OCI-LY7 (cell line): Measurements from ENCODE around the gene ANKRD10. TPM values are rescaled to one million over a fixed set of nuclear protein-coding genes. Genes with fewer than 3 reads are reported as not detected.
A peak's percentile ranks its signal among the peaks of the same experiment; 100 is the strongest.

Experiments used
- BruUV-seq: library from RNA; stranded (reverse); fragments of 400-500 nt; replicated peaks from 2 replicates; lab custom pipeline; 2021; lab: Mats Ljungman, UMichigan
- CTCF ChIA-PET: fragments of 300-600 bp; sonication (Branson Sonifier 250); formaldehyde crosslinking; loops from one replicate; lab custom pipeline; 2022; ENCODE audit warnings: antibody characterized with exemption; ENCODE audit not compliant: unreplicated experiment; lab: Charles Lee
- POLR2A ChIA-PET: fragments of 300-600 bp; sonication (Branson Sonifier 250); formaldehyde crosslinking; loops from one replicate; lab custom pipeline; 2022; ENCODE audit warnings: antibody characterized with exemption; lab: Charles Lee
- DNase-seq: peaks from one replicate; pipeline ENCODE4 v3.0.0-alpha.2; 2015; ENCODE audit warnings: low spot score
- H2AFZ ChIP-seq: fragments of 200-600 bp; sonication (generic), shearing (Covaris generic); 2 replicates; pipeline ENCODE4 v1.6.1; 2014; ENCODE audit warnings: mild to moderate bottlenecking, antibody characterized with exemption, low read length, moderate library complexity
- H3K27ac ChIP-seq: fragments of 200-600 bp; sonication (generic); 2 replicates; pipeline ENCODE4 v1.5.1; 2014; ENCODE audit warnings: mixed run types, low read depth, mild to moderate bottlenecking, moderate library complexity, low read length, inconsistent platforms; ENCODE audit not compliant: poor library complexity, severe bottlenecking
- H3K36me3 ChIP-seq: fragments of 200-600 bp; sonication (generic); 2 replicates; pipeline ENCODE4 v1.6.1; 2014; ENCODE audit warnings: mild to moderate bottlenecking, antibody characterized with exemption, low read length, moderate library complexity, mixed read lengths; ENCODE audit not compliant: insufficient read depth
- H3K4me1 ChIP-seq: fragments of 200-600 bp; sonication (generic); 2 replicates; pipeline ENCODE4 v1.5.1; 2014; ENCODE audit warnings: mild to moderate bottlenecking, low read length; ENCODE audit not compliant: insufficient read depth, poor library complexity, severe bottlenecking
- H3K4me2 ChIP-seq: fragments of 200-600 bp; sonication (generic); 2 replicates; pipeline ENCODE4 v1.6.1; 2014; ENCODE audit warnings: mild to moderate bottlenecking, low read length
- H3K4me3 ChIP-seq: fragments of 200-600 bp; sonication (generic); 2 replicates; pipeline ENCODE4 v1.5.1; 2014; ENCODE audit warnings: mild to moderate bottlenecking, low read depth, low read length; ENCODE audit not compliant: poor library complexity, severe bottlenecking
- H3K79me2 ChIP-seq: fragments of 200-600 bp; sonication (generic); 2 replicates; pipeline ENCODE4 v1.6.1; 2016; ENCODE audit warnings: low read depth, mild to moderate bottlenecking, low read length, moderate library complexity, mixed read lengths; ENCODE audit not compliant: insufficient read depth
- H3K9me2 ChIP-seq: fragments of 200-600 bp; sonication (generic); 2 replicates; pipeline ENCODE4 v1.6.1; 2016; ENCODE audit warnings: mild to moderate bottlenecking, low read length, mixed read lengths; ENCODE audit not compliant: insufficient read depth
- H3K9me3 ChIP-seq: fragments of 200-600 bp; sonication (generic); 2 replicates; pipeline ENCODE4 v1.6.1; 2014; ENCODE audit warnings: mild to moderate bottlenecking, mixed run types, low read length, mixed read lengths
- H4K20me1 ChIP-seq: fragments of 200-600 bp; sonication (generic); 2 replicates; pipeline ENCODE4 v1.6.1; 2014; ENCODE audit warnings: mild to moderate bottlenecking, antibody characterized with exemption, low read length, moderate library complexity, mixed read lengths; ENCODE audit not compliant: insufficient read depth
- CTCF ChIP-seq: fragments of 200-600 bp; sonication (generic); conservative IDR thresholded peaks from 2 replicates; pipeline ENCODE4 v1.5.1; 2014; ENCODE audit warnings: mild to moderate bottlenecking, antibody characterized with exemption, low read length, moderate library complexity, mixed read lengths
- EZH2phosphoT487 ChIP-seq: fragments of 200-600 bp; sonication (generic); IDR thresholded peaks from 2 replicates; pipeline ENCODE4 v1.6.1; 2018; ENCODE audit warnings: low read depth, borderline replicate concordance, mild to moderate bottlenecking, mixed run types, antibody characterized with exemption, low read length, moderate library complexity, mixed read lengths
- intact Hi-C: fragments of 100-400 bp; cut with micrococcal nuclease; formaldehyde crosslinking; loops from one replicate; pipeline ENCODE4 v1.10.0; 2022; ENCODE audit not compliant: unreplicated experiment
- total RNA-seq, 2 experiments: library from RNA; depleted of rRNA in 1 of 2; stranded (reverse); fragments of >200 nt in 1 of 2; shearing (Covaris generic) in 1 of 2; gene quantifications; 2 replicates each; pipeline ENCODE4 v1.2.3, GENCODE V29; 2014 to 2022

ANKRD10 gene
- total RNA-seq, 2 experiments from 2014 or later = 82.8 to 86.0 TPM

GRCh38 chr13:110944121-110944967, 29.5 kb upstream of the ANKRD10 start:
- H4K20me1 ChIP-seq = no peaks in the 10 kb centered on the region
- TF ChIP-seq CTCF = peak; percentile 49
- no peak for TF ChIP-seq EZH2phosphoT487
- peak; percentile 16 for DNase-seq
- intact Hi-C loops = no loop called here
- CTCF ChIA-PET = no interaction called here
- no peaks in the 10 kb centered on the region for H3K9me3 ChIP-seq
- H3K4me1 ChIP-seq = no peaks in the 10 kb centered on the region
- BruUV-seq = no TSS peak
- H3K79me2 ChIP-seq = no peaks in the 10 kb centered on the region
- H2AFZ ChIP-seq = no peak overlapping the region
- H3K27ac ChIP-seq = no peak overlapping the region
- POLR2A ChIA-PET = no interaction called here
- no peaks in the 10 kb centered on the region for H3K9me2 ChIP-seq
- H3K4me2 ChIP-seq = no peak overlapping the region
- no peak overlapping the region for H3K4me3 ChIP-seq
- no peaks in the 10 kb centered on the region for H3K36me3 ChIP-seq

DNA sequence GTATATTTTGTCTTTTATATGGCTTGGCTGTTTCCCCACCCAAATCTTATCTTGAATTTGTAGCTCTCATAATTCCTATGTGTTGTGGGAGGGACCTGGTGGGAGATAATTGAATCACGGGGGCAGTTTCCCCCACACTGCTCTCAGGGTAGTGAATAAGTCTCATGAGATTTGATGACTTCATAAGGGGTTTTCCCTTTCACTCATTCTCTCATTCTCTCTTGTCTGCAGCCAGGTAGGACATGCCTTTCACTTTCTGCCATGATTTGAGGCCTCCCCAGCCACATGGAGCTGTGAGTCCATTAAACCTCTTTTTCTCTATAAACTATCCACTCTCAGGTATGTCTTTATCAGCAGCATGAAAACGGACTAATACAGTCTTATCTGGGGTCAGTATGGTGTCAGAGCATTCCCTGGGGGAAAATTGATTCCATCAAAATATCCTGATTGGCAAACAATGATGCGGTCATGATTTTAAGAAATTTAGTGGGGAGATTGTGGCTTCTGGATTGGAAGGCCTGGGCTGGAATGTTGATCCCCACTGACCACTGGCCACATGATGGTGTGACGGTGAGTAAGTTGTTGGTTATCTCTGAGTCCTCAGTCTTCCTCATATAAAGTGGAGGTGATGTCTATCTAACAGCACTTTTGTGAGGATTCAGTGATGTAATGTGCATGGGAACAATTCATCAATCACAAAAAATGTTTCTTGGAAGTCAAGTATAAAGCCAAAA, 27.5 kb upstream of the ANKRD10 start:
- no peaks in the 10 kb centered on the region for H3K36me3 ChIP-seq
- ChIA-PET POLR2A (no interaction called here), CTCF (no interaction called here)
- H3K4me1 ChIP-seq = no peaks in the 10 kb centered on the region
- no peak overlapping the region for H3K27ac ChIP-seq
- BruUV-seq = no TSS peak
- no peaks in the 10 kb centered on the region for H3K79me2 ChIP-seq
- no peak overlapping the region for H3K4me3 ChIP-seq
- intact Hi-C loops = no loop called here
- H3K9me3 ChIP-seq = no peaks in the 10 kb centered on the region
- no peak overlapping the region for H3K4me2 ChIP-seq
- H4K20me1 ChIP-seq = no peaks in the 10 kb centered on the region
- no peak overlapping the region for H2AFZ ChIP-seq
- DNase-seq = no peak
- TF ChIP-seq EZH2phosphoT487 (no peak), CTCF (no peak)
- no peaks in the 10 kb centered on the region for H3K9me2 ChIP-seq
